ENCODE results near the gene RAB1B. TPM values are rescaled to one million over a fixed set of nuclear protein-coding genes. Genes with fewer than 3 reads are reported as not detected.

The RAB1B gene
- total and polyA plus RNA-seq, 4 donors = 40.4 to 83.0 (median 51.3) TPM

DNA sequence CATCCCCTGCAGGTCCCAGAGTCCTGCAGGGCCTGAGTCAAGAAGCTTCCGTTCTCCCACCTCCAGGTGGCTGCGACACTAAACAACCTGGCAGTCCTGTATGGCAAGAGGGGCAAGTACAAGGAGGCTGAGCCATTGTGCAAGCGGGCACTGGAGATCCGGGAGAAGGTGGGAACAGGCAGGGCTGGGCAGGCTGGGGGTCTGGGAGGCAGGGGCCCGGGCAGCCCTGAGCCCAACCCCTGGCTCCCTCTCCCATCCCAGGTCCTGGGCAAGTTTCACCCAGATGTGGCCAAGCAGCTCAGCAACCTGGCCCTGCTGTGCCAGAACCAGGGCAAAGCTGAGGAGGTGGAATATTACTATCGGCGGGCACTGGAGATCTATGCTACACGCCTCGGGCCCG lies 4.7 kb upstream of the RAB1B start:
- peaks cover 0 to 6% (median 2%) of the 10 kb centered on the region in 4 donors for H3K36me3 ChIP-seq (ENCODE audit: control insufficient read depth in 4 of 4, insufficient read depth in 3 of 4, low read depth in 1 of 4, low read length in 3 of 4)
- over 99% methylated on average over 10 of the region's 10 CpGs for WGBS
- H3K27ac ChIP-seq (ENCODE audit: low read depth in 1 of 2, low read length in 2 of 2) = no peak overlapping the region
- peaks cover 0 to 12% (median 5%) of the 10 kb centered on the region in 4 donors for H3K4me1 ChIP-seq (ENCODE audit: control insufficient read depth in 4 of 4, insufficient read depth in 4 of 4, low read length in 3 of 4)
- no peak for TF ChIP-seq RXRA (IDR thresholded peaks at IDR 0.05)
- TF ChIP-seq HNF4G (IDR thresholded peaks at IDR 0.05) = no peak
- TF ChIP-seq, protein P1, sequence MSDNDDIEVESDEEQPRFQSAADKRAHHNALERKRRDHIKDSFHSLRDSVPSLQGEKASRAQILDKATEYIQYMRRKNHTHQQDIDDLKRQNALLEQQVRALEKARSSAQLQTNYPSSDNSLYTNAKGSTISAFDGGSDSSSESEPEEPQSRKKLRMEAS (IDR thresholded peaks at IDR 0.05) = no peak
- no peak for TF ChIP-seq REST (IDR thresholded peaks at IDR 0.05)
- TF ChIP-seq SP1 (IDR thresholded peaks at IDR 0.05) = no peak
- no peak for TF ChIP-seq TAF1 (conservative IDR thresholded peaks at IDR 0.05)
- TF ChIP-seq GABPA (IDR thresholded peaks at IDR 0.05 in 1 of 2, conservative IDR thresholded peaks at IDR 0.05 in 1 of 2) = no peak
- TF ChIP-seq FOXA2 (IDR thresholded peaks at IDR 0.05) = no peak
- TF ChIP-seq CTCF (IDR thresholded peaks at IDR 0.05; ENCODE audit: low read depth, low read length, missing input control) = no peak
- H3K9me3 ChIP-seq (ENCODE audit: control insufficient read depth in 4 of 4, low read length in 3 of 4) = no peaks in the 10 kb centered on the region
- H3K9ac ChIP-seq (ENCODE audit: low read depth in 1 of 2, low read length in 2 of 2) = no peak overlapping the region
- DNase-seq (ENCODE audit: low spot score) = no peak
- no peak overlapping the region for H3K4me3 ChIP-seq (ENCODE audit: low read depth in 1 of 3, low read length in 3 of 3)
- no peaks in the 10 kb centered on the region for H3K27me3 ChIP-seq (ENCODE audit: control insufficient read depth in 4 of 4, insufficient read depth in 4 of 4, low read length in 3 of 4)

GRCh38 chr11:66264383-66264782 lies 4.1 kb upstream of the RAB1B start:
- H3K9ac ChIP-seq (ENCODE audit: low read depth in 1 of 2, low read length in 2 of 2) = no peak overlapping the region
- H3K4me1 ChIP-seq (ENCODE audit: control insufficient read depth in 4 of 4, insufficient read depth in 4 of 4, low read length in 3 of 4) = peaks cover 2 to 16% (median 9%) of the 10 kb centered on the region in 4 donors
- H3K4me3 ChIP-seq (ENCODE audit: low read depth in 1 of 3, low read length in 3 of 3) = no peak overlapping the region
- H3K9me3 ChIP-seq (ENCODE audit: control insufficient read depth in 4 of 4, low read length in 3 of 4) = no peaks in the 10 kb centered on the region
- H3K36me3 ChIP-seq (ENCODE audit: control insufficient read depth in 4 of 4, insufficient read depth in 3 of 4, low read depth in 1 of 4, low read length in 3 of 4) = peaks cover 0 to 6% (median 1%) of the 10 kb centered on the region in 4 donors
- no peak for DNase-seq (ENCODE audit: low spot score)
- TF ChIP-seq FOXA1 (IDR thresholded peaks at IDR 0.05) = no peak
- no peak for TF ChIP-seq YY1 (IDR thresholded peaks at IDR 0.05)
- TF ChIP-seq JUND (IDR thresholded peaks at IDR 0.05) = no peak
- no peak for TF ChIP-seq TAF1 (conservative IDR thresholded peaks at IDR 0.05)
- no peak for TF ChIP-seq GABPA (IDR thresholded peaks at IDR 0.05 in 1 of 2, conservative IDR thresholded peaks at IDR 0.05 in 1 of 2)
- TF ChIP-seq RAD21 (IDR thresholded peaks at IDR 0.05) = no peak
- TF ChIP-seq FOXA2 (IDR thresholded peaks at IDR 0.05) = no peak
- TF ChIP-seq HNF4G (IDR thresholded peaks at IDR 0.05) = no peak
- TF ChIP-seq ATF3 (IDR thresholded peaks at IDR 0.05) = no peak
- no peak for TF ChIP-seq NR2F2 (IDR thresholded peaks at IDR 0.05)
- no peak for TF ChIP-seq REST (IDR thresholded peaks at IDR 0.05)
- TF ChIP-seq CTCF (IDR thresholded peaks at IDR 0.05; ENCODE audit: low read depth, low read length, missing input control) = no peak
- no peak for TF ChIP-seq RXRA (IDR thresholded peaks at IDR 0.05)
- TF ChIP-seq SP1 (IDR thresholded peaks at IDR 0.05) = no peak
- TF ChIP-seq HNF4A (conservative IDR thresholded peaks at IDR 0.05) = no peak
- TF ChIP-seq, protein P1 (IDR thresholded peaks at IDR 0.05) = no peak
- TF ChIP-seq ZBTB33 (IDR thresholded peaks at IDR 0.05) = no peak
- no peaks in the 10 kb centered on the region for H3K27me3 ChIP-seq (ENCODE audit: control insufficient read depth in 4 of 4, insufficient read depth in 4 of 4, low read length in 3 of 4)
- WGBS = 93% methylated on average over 8 of the region's 8 CpGs
- H3K27ac ChIP-seq (ENCODE audit: low read depth in 1 of 2, low read length in 2 of 2) = no peak overlapping the region
